NB4 (cell line): Measurements from ENCODE around the gene RNF8.
"Not testable (repeated sequence)": the region's sequence is repeated elsewhere in the genome, so short reads cannot be mapped to it uniquely, and the experiment has no call there.

Experiments
- DNase-seq: peaks from one replicate; pipeline ENCODE4 v3.0.0; 2010; ENCODE audit warnings: low read depth
- H3K4me3 ChIP-seq: one replicate; pipeline ENCODE4 v1.5.1; 2011; ENCODE audit warnings: mild to moderate bottlenecking, low read depth, low read length, moderate library complexity
- MYC ChIP-seq: IDR thresholded peaks from 2 replicates; pipeline ENCODE4 v1.6.1; 2011; ENCODE audit warnings: low read depth, low read length
- POLR2A ChIP-seq: IDR thresholded peaks from 2 replicates; pipeline ENCODE4 v1.6.1; 2011; ENCODE audit warnings: mild to moderate bottlenecking; ENCODE audit not compliant: insufficient read length; ENCODE audit errors: extremely low read depth
- TF ChIP-seq, protein P1 (sequence below): IDR thresholded peaks from 2 replicates; pipeline ENCODE4 v1.6.1; 2011; ENCODE audit warnings: low read depth, low read length
- TF ChIP-seq, protein P2 (sequence below): IDR thresholded peaks from one replicate; pipeline ENCODE4 v1.5.1; 2012; ENCODE audit warnings: low read depth, low read length

Gene RNF8

GRCh38 chr6:37438930-37439329, 85.1 kb downstream of the RNF8 start:
- no peak for DNase-seq
- no peak overlapping the region for H3K4me3 ChIP-seq
- TF ChIP-seq, protein P1, sequence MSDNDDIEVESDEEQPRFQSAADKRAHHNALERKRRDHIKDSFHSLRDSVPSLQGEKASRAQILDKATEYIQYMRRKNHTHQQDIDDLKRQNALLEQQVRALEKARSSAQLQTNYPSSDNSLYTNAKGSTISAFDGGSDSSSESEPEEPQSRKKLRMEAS: no peak
- TF ChIP-seq, protein P2, sequence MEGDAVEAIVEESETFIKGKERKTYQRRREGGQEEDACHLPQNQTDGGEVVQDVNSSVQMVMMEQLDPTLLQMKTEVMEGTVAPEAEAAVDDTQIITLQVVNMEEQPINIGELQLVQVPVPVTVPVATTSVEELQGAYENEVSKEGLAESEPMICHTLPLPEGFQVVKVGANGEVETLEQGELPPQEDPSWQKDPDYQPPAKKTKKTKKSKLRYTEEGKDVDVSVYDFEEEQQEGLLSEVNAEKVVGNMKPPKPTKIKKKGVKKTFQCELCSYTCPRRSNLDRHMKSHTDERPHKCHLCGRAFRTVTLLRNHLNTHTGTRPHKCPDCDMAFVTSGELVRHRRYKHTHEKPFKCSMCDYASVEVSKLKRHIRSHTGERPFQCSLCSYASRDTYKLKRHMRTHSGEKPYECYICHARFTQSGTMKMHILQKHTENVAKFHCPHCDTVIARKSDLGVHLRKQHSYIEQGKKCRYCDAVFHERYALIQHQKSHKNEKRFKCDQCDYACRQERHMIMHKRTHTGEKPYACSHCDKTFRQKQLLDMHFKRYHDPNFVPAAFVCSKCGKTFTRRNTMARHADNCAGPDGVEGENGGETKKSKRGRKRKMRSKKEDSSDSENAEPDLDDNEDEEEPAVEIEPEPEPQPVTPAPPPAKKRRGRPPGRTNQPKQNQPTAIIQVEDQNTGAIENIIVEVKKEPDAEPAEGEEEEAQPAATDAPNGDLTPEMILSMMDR: no peak
- TF ChIP-seq MYC (no peak), POLR2A (no peak)

DNA sequence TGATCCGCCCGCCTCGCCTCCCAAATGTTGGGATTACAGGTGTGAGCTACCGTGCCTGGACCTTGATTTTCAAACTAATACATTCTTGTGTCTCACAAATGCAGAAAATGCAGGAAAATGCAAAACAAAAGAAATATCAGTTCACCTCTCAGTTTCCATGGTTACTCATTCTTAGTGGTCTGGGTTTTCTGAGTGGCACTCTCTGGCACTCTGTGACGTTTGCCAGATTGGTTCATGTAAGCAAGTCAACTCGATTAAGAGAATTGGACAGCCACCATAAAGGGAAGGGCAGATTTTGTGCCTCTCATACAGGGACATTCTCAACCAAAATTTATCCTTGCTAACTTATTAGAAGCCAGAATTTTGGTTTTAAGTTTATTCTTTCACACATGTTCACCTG, 87.9 kb downstream of the RNF8 start:
- DNase-seq: no peak
- H3K4me3 ChIP-seq: no peak overlapping the region
- TF ChIP-seq POLR2A (no peak), MYC (no peak)
- TF ChIP-seq, protein P2: no peak
- TF ChIP-seq, protein P1: no peak

DNA sequence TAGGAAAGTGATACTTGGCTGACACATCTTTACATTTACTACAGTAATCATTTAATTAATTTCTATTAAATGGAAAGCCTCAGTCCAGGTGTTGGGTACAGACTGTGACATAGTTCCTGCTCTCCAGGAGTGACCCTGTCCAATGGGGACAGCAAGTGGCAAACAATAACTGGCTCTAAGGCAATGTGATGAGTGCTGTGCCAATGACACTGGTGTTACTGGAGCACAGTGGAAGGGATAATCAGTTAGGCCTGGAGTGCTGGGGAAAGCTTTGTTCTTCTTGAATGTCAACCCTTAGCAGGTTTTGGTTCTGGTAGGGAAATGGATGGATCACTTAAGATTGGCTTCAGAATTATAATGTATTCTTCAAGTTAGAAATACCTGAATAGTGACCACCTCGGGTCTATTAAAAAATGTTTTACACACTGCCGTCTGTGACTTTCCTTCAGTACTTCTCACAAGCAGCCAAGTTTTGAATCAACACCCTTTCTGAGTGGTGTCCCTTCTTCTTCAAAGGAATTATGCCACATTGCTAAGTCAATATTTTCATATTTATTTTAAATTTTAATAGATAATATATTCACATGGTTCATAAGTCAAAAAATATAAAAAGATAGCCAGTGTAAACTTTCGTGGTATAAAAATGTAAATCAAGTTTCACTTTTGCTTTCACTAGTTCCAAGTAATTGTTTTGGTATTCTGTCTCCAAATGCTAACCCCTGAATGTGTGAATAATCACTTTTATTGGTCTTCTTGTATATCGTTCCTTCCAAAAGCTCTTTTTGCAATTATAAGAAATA, 88.8 kb downstream of the RNF8 start:
- no peak overlapping the region for H3K4me3 ChIP-seq
- no peak for DNase-seq
- TF ChIP-seq MYC (no peak), POLR2A (no peak)
- TF ChIP-seq, protein P2: no peak
- TF ChIP-seq, protein P1: no peak

DNA sequence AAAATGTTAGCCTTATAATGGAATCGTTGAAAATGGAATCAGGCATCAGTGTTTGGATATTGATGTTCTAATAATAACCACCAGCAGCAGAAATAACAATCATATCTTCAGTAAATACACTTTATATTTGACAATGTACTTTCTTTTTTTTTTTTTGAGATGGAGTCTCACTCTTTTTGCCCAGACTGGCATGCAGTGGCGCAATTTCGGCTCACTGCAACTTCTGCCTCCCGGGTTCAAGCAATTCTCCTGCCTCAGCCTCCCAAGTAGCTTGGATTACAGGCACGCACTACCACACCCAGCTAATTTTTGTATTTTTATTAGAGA, 89.4 kb downstream of the RNF8 start:
- DNase-seq, H3K4me3 ChIP-seq: not testable (repeated sequence)
